EL (cell line): Measurements from ENCODE around the gene UBE4A.

Source experiments
- DNase-seq: peaks from one replicate; pipeline ENCODE4 v3.0.0-alpha.2; 2016

The UBE4A gene

GRCh38 chr11:118341815-118342489 lies 17.4 kb upstream of the UBE4A start:
- DNase-seq = no peak

GRCh38 chr11:118342503-118343161 lies 16.8 kb upstream of the UBE4A start, which contains the start of gene CD3D:
TSS of gene CD3D (minus strand) at chr11:118342705. CDS start at chr11:118342607, 98 bp downstream.
- no peak for DNase-seq

- no peak for DNase-seq
Observed at GRCh38 chr11:118343248-118343647, 16.2 kb upstream of the UBE4A start.

GRCh38 chr11:118343981-118344515 lies 15.4 kb upstream of the UBE4A start, which contains the start of gene CD3G:
TSS of gene CD3G (plus strand) at chr11:118344344. CDS start at chr11:118344424, 80 bp downstream.
- DNase-seq = no peak

GRCh38 chr11:118349475-118349874 lies 9.9 kb upstream of the UBE4A start:
- DNase-seq = no peak

GRCh38 chr11:118353084-118353710 lies 6.2 kb upstream of the UBE4A start:
- DNase-seq = peak; percentile 29

GRCh38 chr11:118358071-118358470 lies 1.3 kb upstream of the UBE4A start:
- DNase-seq = no peak

GRCh38 chr11:118364956-118365615 lies 5.7 kb downstream of the UBE4A start:
- DNase-seq = no peak

GRCh38 chr11:118366287-118366686 lies 6.9 kb downstream of the UBE4A start:
- no peak for DNase-seq

- DNase-seq = no peak
Observed at GRCh38 chr11:118370774-118371173, 11.4 kb downstream of the UBE4A start.

GRCh38 chr11:118373263-118373662 lies 13.9 kb downstream of the UBE4A start:
- no peak for DNase-seq

GRCh38 chr11:118373871-118374270 lies 14.5 kb downstream of the UBE4A start:
- DNase-seq = no peak

- no peak for DNase-seq
Observed at GRCh38 chr11:118374729-118375128, 15.3 kb downstream of the UBE4A start.

GRCh38 chr11:118375978-118376377 lies 16.6 kb downstream of the UBE4A start:
- DNase-seq = no peak

- no peak for DNase-seq
Observed at GRCh38 chr11:118379497-118379896, 20.1 kb downstream of the UBE4A start.

GRCh38 chr11:118380571-118380970 lies 21.2 kb downstream of the UBE4A start:
- no peak for DNase-seq

- no peak for DNase-seq
Observed at GRCh38 chr11:118382954-118383353, 23.6 kb downstream of the UBE4A start.

GRCh38 chr11:118383657-118384056 lies 24.3 kb downstream of the UBE4A start:
- no peak for DNase-seq

- no peak for DNase-seq
Observed at GRCh38 chr11:118396097-118396501, 36.7 kb downstream of the UBE4A start.

GRCh38 chr11:118397448-118397847 lies 38.0 kb downstream of the UBE4A start:
- DNase-seq = no peak

GRCh38 chr11:118398791-118399559 lies 39.6 kb downstream of the UBE4A start:
- DNase-seq = no peak

GRCh38 chr11:118401151-118401879 lies 41.9 kb downstream of the UBE4A start, which contains the start of gene ATP5MG:
TSS of gene ATP5MG (plus strand) at chr11:118401606. CDS start at chr11:118401666, 60 bp downstream.
- DNase-seq = peak; percentile 90
